ENCODE measurements around the gene PAM16.

Gene PAM16

DNA sequence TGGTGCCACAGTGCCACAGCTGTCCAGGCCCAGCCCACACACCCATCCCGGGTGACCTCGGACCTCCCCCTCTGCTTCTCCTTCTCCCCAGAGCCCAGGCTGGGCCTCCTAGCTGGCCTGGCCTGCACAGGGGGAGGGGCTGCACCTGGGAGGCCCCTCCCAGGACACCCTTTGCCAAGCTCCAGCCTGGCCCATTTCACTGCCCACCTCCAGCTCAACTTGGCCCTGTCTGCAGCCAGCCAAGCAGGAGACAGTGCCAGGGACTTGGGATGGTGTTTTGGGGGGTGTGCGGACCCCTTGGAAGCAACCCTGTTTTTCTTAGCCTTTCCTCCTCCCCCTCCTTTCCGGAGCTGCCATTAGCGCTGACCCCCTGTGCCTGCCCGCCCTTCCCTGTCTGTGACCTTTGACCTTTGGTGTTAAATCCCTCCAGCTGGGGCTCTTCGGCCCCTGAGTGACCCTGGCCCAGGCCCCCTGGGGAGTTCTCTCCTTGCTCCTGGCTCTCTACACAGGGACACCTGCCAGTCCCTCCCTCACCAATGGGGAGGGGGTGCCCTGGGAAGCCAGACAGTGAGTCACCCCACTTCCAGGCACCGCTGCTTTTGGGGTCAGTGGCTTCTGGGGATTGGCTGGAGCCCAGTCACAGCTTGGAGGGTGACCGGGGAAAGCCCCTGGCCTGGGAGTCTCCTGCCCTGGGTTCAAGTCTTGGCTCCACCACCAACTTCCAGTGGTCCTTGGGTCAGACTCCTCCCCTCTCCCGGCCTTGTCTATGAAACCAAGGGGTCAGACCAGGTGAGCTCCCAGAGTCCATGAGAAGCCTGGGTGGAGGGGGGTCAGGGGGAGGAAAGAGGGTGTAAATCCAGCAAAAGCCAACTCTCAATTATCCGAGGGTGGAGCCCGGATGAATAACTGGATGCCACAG, 33.3 kb downstream of the PAM16 start:
- no peak for DNase-seq

- no peak for DNase-seq
These were observed 34.1 kb downstream of the PAM16 start for GRCh38 chr16:4316864-4317531.

- DNase-seq, result no peak
These were observed 34.8 kb downstream of the PAM16 start for GRCh38 chr16:4316108-4316863.

GRCh38 chr16:4315186-4316107, 35.7 kb downstream of the PAM16 start, which contains the start of gene GLIS2:
Gene GLIS2 (plus strand): TSS chr16:4316067. CDS start chr16:4332281, 16,214 bp downstream.
- DNase-seq, result no peak

- no peak for DNase-seq
These were observed 36.5 kb downstream of the PAM16 start for GRCh38 chr16:4314532-4315185.

DNA sequence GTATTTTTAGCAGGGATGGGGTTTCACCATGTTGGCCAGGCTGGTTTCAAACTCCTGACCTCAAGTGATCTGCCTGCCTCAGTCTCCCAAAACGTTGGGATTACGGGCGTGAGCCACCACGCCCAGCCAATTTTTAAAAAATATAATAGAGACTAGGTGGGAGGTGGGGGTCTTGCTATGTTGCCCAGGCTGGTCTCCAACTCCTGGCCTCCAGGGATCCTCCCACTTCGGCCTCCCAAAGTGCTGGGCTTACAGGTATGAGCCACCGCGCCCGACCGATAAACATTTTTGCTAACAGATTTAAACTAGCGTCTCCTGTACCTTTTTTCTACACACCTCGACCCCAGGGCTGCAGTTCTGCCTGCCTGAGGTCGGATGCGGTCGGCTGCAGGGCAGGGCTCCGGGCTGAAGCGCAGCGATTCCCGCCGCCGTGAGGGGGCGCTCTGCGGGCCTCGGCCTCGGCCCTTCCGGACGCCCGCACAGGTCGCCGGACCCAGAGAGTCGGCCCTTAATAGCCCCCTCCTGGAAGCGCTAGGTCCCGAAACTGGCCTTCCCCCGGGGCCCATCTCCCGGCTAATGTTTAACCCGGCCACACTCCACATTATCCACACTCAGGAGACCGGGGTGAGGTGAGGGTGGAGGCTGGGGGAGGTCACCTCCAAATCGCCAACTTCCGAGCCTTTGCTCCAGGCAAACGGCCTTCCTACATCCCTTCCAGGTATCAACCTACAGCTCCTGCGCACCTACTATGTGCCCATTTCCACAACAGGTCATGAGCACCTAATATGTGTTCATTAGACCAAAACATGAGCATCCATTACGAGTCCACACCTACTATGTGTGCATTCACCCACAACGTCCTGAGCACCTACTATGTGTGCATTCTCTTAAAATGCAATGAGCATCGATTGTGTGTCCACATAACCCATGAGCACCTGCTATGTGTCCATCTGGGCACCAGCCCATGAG, 37.3 kb downstream of the PAM16 start:
- no peak for DNase-seq

DNA sequence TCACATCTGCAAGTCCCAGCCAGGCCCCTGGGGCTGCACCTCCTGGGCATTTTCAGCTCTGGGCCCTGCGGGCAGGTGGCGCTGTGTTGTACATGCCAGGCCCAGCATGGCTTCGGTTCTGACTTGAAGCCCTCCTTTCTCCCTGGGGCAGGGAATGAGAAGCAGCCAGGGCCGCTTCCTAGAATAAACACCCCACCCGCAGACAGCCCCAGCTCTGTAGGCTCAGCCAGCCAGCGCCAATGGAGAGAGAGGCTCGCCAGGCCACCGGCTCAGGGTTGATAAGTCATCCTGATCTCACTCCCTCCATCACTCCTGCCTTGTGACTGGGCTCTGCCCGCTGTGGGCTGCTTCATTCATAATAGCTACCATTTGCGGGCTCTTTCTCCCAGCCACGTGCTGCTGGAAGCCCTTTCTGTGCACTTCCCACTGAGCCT, 41.3 kb downstream of the PAM16 start:
- no peak for DNase-seq

GRCh38 chr16:4309102-4309832, 41.9 kb downstream of the PAM16 start:
- DNase-seq, result no peak

GRCh38 chr16:4307215-4308037, 43.7 kb downstream of the PAM16 start:
- DNase-seq, result peak; percentile 95

DNA sequence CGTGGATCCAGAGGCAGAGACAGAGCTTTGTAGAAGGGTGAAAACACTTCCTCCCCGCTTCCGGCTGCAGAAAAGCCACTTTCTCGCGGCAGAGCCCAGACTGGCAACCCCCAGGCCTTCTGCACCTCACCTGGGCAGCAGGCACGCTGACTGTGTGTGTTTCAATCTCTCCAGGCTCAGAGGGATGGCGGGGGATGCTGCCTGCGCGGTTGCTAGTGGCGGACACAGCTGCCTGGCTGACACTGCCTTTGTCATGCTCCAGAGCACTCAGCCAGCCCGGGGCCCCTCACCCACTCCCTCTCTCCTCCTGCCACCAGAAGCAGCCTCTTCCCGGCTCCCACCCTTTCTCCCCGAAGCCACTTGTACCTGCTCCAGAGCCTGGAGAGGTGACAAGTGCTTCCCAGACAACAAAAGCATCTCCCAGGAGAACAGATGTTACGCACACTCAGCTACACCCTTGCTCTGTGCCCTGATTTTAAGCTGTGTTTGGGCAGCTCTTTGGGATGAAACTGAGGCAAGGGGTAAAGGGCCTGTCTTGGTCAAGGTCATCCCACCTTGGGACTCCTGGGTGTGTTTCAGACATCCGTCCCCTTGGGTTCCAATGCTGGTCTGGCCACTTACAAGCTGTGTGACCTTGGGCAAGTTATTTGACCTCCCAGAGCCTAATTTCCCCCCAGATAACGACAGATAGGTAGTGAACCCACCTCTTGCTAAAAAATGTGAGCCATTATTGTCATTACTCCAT, 44.5 kb downstream of the PAM16 start:
- DNase-seq, result no peak

DNA sequence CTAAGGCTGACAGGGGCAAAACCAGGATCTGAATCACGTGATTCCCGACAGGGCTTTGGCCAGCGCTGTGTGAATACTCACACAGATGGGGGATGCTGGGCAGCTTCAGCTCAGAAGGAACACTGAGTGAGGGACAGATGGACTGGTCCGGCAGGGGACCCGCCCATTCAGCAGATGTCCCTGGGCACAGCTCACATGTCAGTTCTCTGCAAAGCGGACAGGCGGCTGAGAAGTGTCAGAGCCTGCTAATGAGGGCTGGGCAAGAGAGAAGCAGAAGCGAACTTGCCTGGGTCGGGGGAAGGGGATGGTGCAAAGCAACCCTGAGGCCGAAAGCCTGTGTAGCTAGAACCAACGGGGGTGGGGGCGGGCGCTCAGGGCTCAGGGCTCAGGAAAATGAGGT, 47.1 kb downstream of the PAM16 start:
- no peak for DNase-seq

GRCh38 chr16:4301968-4302367, 49.2 kb downstream of the PAM16 start:
- no peak for DNase-seq

DNA sequence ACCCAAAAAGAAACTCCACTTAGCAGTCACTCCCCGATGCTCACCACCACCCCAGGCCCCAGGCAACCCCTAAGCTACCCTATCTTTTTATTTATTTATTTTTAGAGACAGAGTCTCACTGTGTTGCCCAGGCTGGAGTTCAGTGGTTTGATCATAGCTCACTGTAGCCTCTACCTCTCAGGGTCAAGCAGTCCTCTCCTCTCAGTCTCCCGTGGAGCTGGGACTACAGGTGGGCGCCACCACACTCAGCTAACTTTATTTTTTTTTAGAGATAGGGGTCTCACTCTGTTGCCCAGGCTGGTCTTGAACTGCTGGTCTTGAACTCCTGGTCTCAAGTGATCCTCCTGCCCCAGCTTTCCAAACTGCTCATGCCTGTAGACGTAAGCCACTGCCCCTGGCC, 49.9 kb downstream of the PAM16 start:
- no peak for DNase-seq

DNA sequence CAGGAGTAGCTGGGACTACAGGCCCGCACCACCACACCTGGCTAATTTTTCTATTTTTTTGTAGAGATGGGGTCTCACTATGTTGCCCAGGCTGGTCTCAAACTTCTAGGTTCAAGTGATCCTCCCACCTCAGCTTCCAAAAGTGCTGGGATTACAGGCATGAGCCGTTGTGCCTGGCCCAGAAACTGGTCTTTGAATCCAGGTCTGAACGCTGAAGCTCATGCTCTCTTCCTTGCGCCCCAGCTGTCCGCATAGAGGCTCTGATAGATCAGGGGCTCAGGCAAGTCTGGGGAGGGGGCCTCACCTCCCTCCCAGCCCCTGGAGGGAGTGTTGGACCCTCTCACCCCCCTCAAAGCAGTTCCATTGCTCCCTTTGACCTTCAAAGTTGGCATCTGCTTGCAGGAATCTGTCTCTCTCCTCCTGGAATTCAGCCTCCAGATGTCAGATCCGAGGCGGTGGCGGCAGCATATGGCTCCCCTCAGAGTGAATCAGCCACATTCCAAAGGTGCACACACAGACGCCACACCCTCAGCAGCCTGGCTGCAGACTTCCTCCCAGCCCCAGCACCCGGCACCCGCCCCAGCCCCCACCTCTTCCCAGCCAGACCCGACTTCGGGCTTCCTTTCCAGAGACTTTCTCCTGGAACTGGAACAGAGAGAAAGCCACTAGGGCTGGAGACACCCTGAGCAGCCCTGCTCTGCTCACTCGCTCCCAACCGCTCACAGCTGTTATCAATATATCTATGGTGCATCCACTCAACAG, 52.2 kb downstream of the PAM16 start:
- no peak for DNase-seq

GRCh38 chr16:4297480-4297879, 53.6 kb downstream of the PAM16 start:
- no peak for DNase-seq

DNA sequence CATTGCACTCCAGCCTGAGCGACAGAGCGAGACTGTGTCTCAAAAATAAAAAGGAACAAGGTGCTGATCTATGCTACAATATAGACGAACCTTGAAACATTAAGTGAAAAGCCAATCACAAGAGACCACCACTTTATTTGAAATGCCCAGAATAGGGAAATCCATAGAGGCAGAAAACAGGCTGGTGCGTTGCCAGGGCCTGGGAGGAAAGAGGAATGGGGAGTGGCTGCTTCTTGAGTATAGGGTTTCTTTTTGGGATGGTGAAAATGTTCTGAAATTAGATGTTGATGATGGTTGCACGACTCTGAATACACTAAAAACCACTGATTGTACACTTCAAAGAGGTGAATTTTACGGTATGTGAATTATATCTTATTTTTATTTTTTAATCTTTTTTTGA, 55.5 kb downstream of the PAM16 start:
- DNase-seq, result no peak

GRCh38 chr16:4293822-4294457, 57.2 kb downstream of the PAM16 start:
- DNase-seq, result no peak
